OCI-LY1 (cell line): ENCODE results near the gene FBXO46.

Source experiments
- H2AFZ ChIP-seq: fragments of 200-600 bp; sonication (generic), shearing (Covaris generic); 2 replicates; pipeline ENCODE4 v1.6.0; 2014; ENCODE audit warnings: antibody characterized with exemption, mild to moderate bottlenecking, low read length
- H3F3A ChIP-seq: fragments of 200-600 bp; sonication (generic), shearing (Covaris generic); 2 replicates; pipeline ENCODE4 v1.6.0; 2014; ENCODE audit warnings: mild to moderate bottlenecking, antibody characterized with exemption, low read length, moderate library complexity; ENCODE audit not compliant: insufficient read depth
- H3K27ac ChIP-seq: fragments of 200-600 bp; sonication (generic); 2 replicates; pipeline ENCODE4 v1.5.1; 2014; ENCODE audit warnings: low read length, mixed run types, mild to moderate bottlenecking, low read depth; ENCODE audit not compliant: poor library complexity, severe bottlenecking
- H3K27me3 ChIP-seq: fragments of 200-600 bp; sonication (generic); 2 replicates; pipeline ENCODE4 v1.6.0; 2014; ENCODE audit warnings: antibody characterized with exemption, mild to moderate bottlenecking, low read length, moderate library complexity; ENCODE audit not compliant: insufficient read depth
- H3K36me3 ChIP-seq: fragments of 200-600 bp; sonication (generic); 2 replicates; pipeline ENCODE4 v1.6.1; 2014; ENCODE audit warnings: mild to moderate bottlenecking, antibody characterized with exemption, low read length, moderate library complexity, mixed read lengths; ENCODE audit not compliant: insufficient read depth
- H3K4me1 ChIP-seq: fragments of 200-600 bp; sonication (generic); 2 replicates; pipeline ENCODE4 v1.5.1; 2014; ENCODE audit warnings: mild to moderate bottlenecking, low read length, moderate library complexity; ENCODE audit not compliant: insufficient read depth, severe bottlenecking
- H3K4me2 ChIP-seq: fragments of 200-600 bp; sonication (generic), shearing (Covaris generic); 2 replicates; pipeline ENCODE4 v1.6.1; 2014; ENCODE audit warnings: low read length
- H3K4me3 ChIP-seq: fragments of 200-600 bp; sonication (generic); 2 replicates; pipeline ENCODE4 v1.5.1; 2014; ENCODE audit warnings: low read length, low read depth, mild to moderate bottlenecking, mixed read lengths; ENCODE audit not compliant: poor library complexity, severe bottlenecking
- H3K79me2 ChIP-seq: fragments of 200-600 bp; shearing (Covaris generic); 2 replicates; pipeline ENCODE4 v1.6.1; 2016; ENCODE audit warnings: mixed run types, low read length, mixed read lengths; ENCODE audit not compliant: insufficient read depth
- H3K9ac ChIP-seq: fragments of 200-600 bp; sonication (generic), shearing (Covaris generic); 2 replicates; pipeline ENCODE4 v1.6.1; 2014; ENCODE audit warnings: mild to moderate bottlenecking, low read length, mixed read lengths
- H3K9me2 ChIP-seq: fragments of 200-600 bp; sonication (generic), shearing (Covaris generic); 2 replicates; pipeline ENCODE4 v1.6.1; 2014; ENCODE audit warnings: low read depth, mild to moderate bottlenecking, low read length, mixed read lengths
- H3K9me3 ChIP-seq: fragments of 200-600 bp; shearing (Covaris generic); 2 replicates; pipeline ENCODE4 v1.6.1; 2014; ENCODE audit warnings: low read length, mixed read lengths
- H4K20me1 ChIP-seq: fragments of 200-600 bp; sonication (generic), shearing (Covaris generic); 2 replicates; pipeline ENCODE4 v1.6.0; 2016; ENCODE audit warnings: mild to moderate bottlenecking, low read length; ENCODE audit not compliant: insufficient read depth
- EZH2 ChIP-seq: fragments of 200-600 bp; sonication (generic), shearing (Covaris generic); IDR thresholded peaks from 2 replicates; pipeline ENCODE4 v1.8.0; 2017; ENCODE audit warnings: borderline replicate concordance, mixed run types, mild to moderate bottlenecking, antibody characterized with exemption, low read length, moderate library complexity, mixed read lengths
- TF ChIP-seq, protein P1 (sequence below): fragments of 200-600 bp; sonication (generic), shearing (Covaris generic); IDR thresholded peaks from 2 replicates; pipeline ENCODE4 v1.5.1; 2017; ENCODE audit warnings: mild to moderate bottlenecking, antibody characterized with exemption, low read length, moderate library complexity, mixed read lengths

The FBXO46 gene

DNA sequence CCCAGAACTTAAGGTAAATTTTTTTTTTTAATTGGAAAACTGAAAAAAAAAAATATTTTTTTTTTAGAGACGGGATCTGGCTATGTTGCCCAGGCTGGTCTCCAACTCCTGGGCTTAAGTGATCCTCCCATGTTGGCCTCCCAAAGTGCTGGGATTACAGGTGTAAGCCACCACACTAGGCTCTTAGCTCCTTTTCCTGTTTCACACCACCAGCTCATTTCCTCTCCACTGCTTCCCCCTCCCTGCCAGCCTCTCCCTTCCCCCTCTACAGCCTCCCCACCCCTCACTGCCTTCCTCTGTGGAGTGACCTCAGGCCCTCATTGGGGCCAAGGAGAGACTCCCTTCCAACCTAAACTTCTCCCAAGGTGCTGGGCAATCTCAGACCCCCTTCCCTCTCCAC, 66.9 kb downstream of the FBXO46 start:
- no peak for TF ChIP-seq EZH2
- TF ChIP-seq, protein P1, sequence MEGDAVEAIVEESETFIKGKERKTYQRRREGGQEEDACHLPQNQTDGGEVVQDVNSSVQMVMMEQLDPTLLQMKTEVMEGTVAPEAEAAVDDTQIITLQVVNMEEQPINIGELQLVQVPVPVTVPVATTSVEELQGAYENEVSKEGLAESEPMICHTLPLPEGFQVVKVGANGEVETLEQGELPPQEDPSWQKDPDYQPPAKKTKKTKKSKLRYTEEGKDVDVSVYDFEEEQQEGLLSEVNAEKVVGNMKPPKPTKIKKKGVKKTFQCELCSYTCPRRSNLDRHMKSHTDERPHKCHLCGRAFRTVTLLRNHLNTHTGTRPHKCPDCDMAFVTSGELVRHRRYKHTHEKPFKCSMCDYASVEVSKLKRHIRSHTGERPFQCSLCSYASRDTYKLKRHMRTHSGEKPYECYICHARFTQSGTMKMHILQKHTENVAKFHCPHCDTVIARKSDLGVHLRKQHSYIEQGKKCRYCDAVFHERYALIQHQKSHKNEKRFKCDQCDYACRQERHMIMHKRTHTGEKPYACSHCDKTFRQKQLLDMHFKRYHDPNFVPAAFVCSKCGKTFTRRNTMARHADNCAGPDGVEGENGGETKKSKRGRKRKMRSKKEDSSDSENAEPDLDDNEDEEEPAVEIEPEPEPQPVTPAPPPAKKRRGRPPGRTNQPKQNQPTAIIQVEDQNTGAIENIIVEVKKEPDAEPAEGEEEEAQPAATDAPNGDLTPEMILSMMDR: no peak
- Histone ChIP-seq H3K4me2 (no peak overlapping the region), H3K9ac (no peak overlapping the region)

DNA sequence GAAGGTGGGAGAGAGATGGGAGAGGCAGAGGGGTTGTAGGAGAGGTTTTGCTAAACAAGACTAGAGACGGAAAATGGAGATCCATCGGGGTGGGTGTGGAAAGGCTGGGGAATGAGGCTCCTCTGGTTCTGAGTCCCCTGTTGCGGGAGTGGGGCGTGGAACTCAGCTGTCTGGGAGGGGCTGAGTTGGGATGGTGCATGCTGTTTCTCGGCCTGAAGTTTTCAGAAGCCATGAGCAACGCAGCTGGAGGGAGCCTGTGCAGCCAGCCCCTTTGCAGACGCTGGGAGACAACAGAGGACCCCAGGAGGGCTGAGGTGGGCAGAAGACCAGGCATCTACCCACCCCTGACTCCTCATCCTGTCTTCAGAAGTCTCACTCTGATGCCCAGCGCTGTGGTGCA, 70.1 kb downstream of the FBXO46 start:
- no peaks in the 10 kb centered on the region for H3K79me2 ChIP-seq

More for the DNA sequence above, 66.9 kb downstream of the FBXO46 start:
- no peaks in the 10 kb centered on the region for H3K27me3 ChIP-seq
- H3K27ac ChIP-seq: no peak overlapping the region
- H4K20me1 ChIP-seq: no peaks in the 10 kb centered on the region
- no peaks in the 10 kb centered on the region for H3F3A ChIP-seq
- no peaks in the 10 kb centered on the region for H3K36me3 ChIP-seq
- no peak overlapping the region for H3K4me3 ChIP-seq
- H3K79me2 ChIP-seq: no peaks in the 10 kb centered on the region
- H3K9me2 ChIP-seq: no peaks in the 10 kb centered on the region
- no peaks in the 10 kb centered on the region for H3K9me3 ChIP-seq
- H3K4me1 ChIP-seq: peaks cover 16% of the 10 kb centered on the region
- H2AFZ ChIP-seq: no peak overlapping the region

More for the DNA sequence above, 70.1 kb downstream of the FBXO46 start:
- Histone ChIP-seq H4K20me1 (no peaks in the 10 kb centered on the region), H3K9me3 (no peaks in the 10 kb centered on the region), H2AFZ (no peak overlapping the region), H3K36me3 (no peaks in the 10 kb centered on the region), H3K9me2 (no peaks in the 10 kb centered on the region), H3K4me1 (no peaks in the 10 kb centered on the region), H3K27ac (no peak overlapping the region), H3K27me3 (no peaks in the 10 kb centered on the region), H3K4me2 (no peak overlapping the region), H3K9ac (no peak overlapping the region), H3F3A (no peaks in the 10 kb centered on the region), H3K4me3 (no peak overlapping the region)
- no peak for TF ChIP-seq EZH2
- TF ChIP-seq, protein P1: no peak
